ENCODE measurements around the gene RNF32.
"Not testable (repeated sequence)": the region's sequence is repeated elsewhere in the genome, so short reads cannot be mapped to it uniquely, and the experiment has no call there.

Gene RNF32

GRCh38 chr7:156642306-156643045 lies 1.9 kb downstream of the RNF32 start:
- no peak for DNase-seq

GRCh38 chr7:156647330-156647729 lies 6.8 kb downstream of the RNF32 start:
- not testable (repeated sequence) for DNase-seq

GRCh38 chr7:156650042-156650441 lies 9.5 kb downstream of the RNF32 start:
- DNase-seq: no peak

DNA sequence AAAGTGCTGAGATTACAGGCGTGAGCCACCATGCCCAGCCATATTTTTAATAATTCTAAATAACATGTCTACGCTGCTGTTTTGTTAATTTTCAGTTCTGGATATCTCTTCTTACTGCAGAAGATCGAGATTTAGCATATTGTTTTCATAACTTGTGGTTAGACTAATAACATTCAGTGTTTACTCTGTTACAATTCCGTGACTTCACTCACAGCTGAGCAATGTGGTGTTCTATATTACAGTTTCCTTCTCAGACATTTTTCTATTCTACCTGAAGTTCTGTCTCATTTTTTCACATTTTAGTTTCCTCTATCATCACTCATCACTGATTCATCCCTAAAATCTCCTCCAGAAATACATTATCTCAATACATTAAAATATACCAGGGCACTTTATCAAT lies 10.9 kb downstream of the RNF32 start:
- no peak for DNase-seq

GRCh38 chr7:156652886-156653568 lies 12.5 kb downstream of the RNF32 start:
- DNase-seq: no peak

GRCh38 chr7:156654511-156655234 lies 14.1 kb downstream of the RNF32 start:
- no peak for DNase-seq

DNA sequence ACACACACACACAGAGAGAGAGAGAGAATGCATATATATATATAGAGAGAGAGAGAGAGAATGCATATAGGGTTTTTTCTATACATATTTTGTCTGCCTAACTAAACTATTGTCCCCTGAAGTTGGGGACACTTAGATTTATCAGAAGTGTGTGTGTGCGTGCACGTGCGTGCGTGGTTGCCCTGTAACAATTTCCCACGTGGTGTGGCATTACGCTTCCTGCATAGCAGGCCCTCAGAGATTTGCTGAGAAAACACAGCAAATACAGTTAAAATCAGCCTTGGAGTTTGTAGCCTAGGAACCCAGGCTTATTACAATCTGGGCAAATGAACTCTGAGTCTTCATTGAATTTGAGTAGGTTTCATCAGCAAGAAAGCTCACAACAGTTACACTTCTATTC lies 14.7 kb downstream of the RNF32 start:
- no peak for DNase-seq

DNA sequence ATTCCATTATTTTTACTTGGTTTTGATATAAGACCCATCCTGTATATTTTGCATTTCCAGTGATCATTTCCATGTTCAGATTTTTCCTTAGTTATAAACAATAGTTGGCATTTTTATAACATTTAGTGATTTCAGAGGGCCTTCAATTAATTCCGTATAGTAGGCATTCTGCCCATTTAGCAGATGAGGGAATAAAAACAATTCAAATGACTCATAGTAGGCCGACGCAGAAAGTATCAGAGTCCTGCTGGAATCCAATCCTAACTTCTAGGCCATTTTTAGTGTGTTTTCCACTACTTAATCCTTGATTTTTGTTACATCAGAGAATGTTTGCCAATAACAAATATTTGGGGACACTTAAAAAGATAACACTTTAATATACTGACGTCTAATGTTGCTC lies 15.4 kb downstream of the RNF32 start:
- no peak for DNase-seq

GRCh38 chr7:156656598-156656997 lies 16.0 kb downstream of the RNF32 start:
- no peak for DNase-seq

DNA sequence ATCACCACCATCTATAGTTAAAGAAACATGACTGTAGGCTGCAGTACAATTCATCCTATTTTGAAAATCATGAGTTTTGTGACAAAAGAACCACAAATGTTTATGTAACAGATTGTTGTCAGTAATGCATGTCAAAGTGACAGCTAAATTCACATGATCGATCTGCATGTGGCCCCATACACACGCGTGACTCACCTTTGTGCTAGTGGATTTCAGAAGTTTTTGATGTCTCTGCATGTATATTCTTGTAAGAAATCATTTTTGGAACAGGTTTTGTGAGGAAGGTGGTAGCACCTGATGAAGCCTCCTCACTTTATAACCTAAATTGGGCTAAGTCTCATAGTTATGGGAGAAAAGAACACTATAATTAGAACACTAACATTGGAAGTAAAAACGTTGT lies 17.1 kb downstream of the RNF32 start:
- no peak for DNase-seq

- DNase-seq: no peak
Observed at GRCh38 chr7:156659203-156659602, 18.6 kb downstream of the RNF32 start.

GRCh38 chr7:156659961-156660360 lies 19.4 kb downstream of the RNF32 start:
- no peak for DNase-seq

DNA sequence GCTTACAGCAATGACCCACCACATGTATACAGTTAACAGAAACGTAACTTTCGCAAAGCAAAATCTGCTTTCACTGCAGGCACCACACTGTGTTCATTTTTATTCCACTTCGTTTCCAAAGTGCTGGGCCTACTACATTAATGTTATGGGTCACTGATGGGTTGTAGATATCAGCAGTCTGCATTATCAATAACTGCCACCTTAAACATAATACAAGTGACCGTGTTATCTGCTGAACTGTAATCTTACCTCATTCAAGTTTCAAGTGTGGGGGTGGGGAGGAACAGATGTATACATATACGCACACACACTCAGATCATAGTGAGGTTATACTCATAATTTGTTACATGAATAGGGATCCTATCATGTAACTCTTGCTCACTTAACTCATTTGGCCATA lies 21.1 kb downstream of the RNF32 start:
- no peak for DNase-seq

- DNase-seq: no peak
Observed at GRCh38 chr7:156662277-156662676, 21.7 kb downstream of the RNF32 start.

GRCh38 chr7:156665101-156665500 lies 24.5 kb downstream of the RNF32 start:
- no peak for DNase-seq

- DNase-seq: no peak
Observed at GRCh38 chr7:156666368-156667109, 26.0 kb downstream of the RNF32 start.

DNA sequence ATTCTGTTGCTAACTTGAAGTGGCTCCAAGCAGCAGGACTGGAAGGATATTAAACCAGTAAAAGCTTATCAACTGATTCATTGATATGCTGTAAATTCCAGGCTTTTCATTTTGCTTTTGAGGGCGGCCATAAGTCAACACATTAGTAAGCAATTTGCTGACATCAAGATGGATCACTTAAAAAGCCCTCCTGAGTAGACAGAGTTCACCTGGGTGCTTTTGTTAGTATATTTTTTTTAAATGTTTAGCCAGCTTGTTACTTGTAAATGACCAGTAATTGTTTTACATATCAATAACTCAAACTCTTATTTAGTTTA lies 26.5 kb downstream of the RNF32 start:
- no peak for DNase-seq

DNA sequence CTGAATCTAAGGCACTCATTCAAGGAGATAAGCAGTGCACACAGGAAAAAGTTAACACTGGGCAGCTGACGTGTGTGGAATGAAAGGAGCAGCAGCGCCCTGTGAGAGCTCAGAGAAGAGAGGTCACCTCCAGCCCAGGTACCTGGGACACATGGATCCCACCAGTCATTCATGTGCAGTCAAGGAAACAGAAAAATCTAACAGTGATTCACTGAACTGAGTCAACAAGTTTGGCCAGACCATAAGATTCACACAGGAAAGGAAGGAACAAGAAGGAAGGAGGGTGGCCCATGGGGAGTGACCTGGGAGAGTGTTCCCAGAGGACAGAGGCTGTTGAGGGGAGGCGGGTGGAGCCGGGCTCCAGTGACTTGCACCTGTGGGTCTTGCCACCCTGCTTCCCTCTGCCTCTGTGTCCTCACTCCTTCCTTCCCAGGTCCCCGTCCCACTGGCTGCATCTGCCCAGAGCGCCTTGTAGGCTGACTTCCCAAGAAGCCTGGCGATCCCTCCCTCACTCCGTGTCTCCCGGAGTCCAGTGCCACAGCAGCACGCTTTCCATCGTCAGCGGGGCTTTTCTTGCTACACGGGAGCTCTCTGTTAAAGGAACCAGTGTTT lies 27.7 kb downstream of the RNF32 start:
- DNase-seq: no peak

- no peak for DNase-seq
Observed at GRCh38 chr7:156669035-156669828, 28.7 kb downstream of the RNF32 start.

DNA sequence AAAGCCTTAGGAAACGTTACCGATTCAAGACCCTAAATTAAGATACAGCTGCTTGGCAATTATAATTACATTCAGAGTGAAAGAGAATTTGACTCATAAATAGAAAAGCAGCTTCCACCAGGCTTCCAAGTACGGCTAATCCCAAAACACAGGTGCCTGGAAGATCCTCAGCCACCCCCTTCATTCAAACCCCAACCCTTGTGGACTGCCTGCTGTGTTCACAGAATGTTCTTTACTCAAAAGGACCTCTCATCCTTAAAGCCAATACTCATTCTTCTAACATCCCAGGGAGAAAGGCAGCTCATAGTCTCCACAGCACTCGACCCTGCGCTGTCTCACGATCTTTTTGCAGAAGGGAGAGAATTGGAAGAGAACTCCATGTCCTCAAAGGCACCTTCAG lies 32.9 kb downstream of the RNF32 start:
- no peak for DNase-seq

DNA sequence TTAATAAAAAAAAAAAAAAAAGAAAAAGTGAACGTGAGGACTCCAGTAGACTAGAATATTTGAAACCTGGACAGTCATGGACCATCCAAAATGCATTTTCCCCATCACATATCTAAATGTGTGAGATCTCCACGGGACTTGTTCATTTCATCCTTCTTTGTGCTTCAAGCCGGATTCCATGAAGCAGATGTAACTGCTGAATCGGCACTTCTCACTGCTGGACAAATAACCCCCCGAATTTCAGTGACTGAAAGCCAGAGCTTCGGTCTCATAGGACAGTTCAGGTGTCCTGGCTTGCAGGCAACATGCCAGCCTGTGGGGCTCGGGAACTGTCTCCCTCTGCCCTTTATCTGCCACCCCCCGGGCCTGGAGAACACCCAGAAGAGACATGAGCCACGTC lies 33.3 kb downstream of the RNF32 start:
- no peak for DNase-seq

DNA sequence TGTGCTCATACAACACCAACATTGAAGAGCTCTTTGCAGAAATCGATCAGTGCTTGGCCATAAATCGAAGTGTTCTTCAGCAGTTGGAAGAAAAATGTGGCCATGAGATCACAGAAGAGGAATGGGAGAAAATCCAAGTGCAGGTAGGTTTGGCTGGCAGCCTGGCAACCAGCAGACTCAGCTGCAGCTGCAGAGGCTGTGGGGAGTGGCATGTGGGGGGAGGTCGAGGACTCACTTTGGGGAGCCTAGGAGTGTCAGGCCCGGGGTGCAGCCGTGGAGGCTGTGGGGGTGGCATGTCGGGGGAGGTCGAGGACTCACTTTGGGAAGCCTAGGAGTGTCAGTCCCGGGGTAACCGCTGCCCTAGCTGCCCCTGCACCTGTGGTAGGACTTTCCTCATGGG lies 35.1 kb downstream of the RNF32 start:
- DNase-seq: no peak

All from SHP77 treated with DMSO at 0.1 percent for 48 hours (cell line).